ENCODE results near the gene TGFB3. TPM values are rescaled to one million over a fixed set of nuclear protein-coding genes. Genes with fewer than 3 reads are reported as not detected.

Gene TGFB3
- total RNA-seq, 1 donor from 2014 or later = 2.6 TPM

Other genes starting within 250 kb of the TGFB3 start
- 22.9 and 25.9 TPM in 2 replicates for gene IFT43, start 3.8 kb upstream of the TGFB3 start, total RNA-seq
- gene GPATCH2L, start 169.9 kb upstream of the TGFB3 start, total RNA-seq = 44.2 and 69.1 TPM in 2 replicates